GM19023 (cell line): ENCODE results near the gene CLCN5.
"Not testable (repeated sequence)": the region's sequence is repeated elsewhere in the genome, so short reads cannot be mapped to it uniquely, and the experiment has no call there.

Experiments
- ATAC-seq: cut with Tn5 transposase; IDR thresholded peaks from one replicate; pipeline ENCODE4 v1.9.1; 2021; ENCODE audit warnings: mild to moderate bottlenecking, moderate library complexity; ENCODE audit not compliant: unreplicated experiment

CLCN5 gene

DNA sequence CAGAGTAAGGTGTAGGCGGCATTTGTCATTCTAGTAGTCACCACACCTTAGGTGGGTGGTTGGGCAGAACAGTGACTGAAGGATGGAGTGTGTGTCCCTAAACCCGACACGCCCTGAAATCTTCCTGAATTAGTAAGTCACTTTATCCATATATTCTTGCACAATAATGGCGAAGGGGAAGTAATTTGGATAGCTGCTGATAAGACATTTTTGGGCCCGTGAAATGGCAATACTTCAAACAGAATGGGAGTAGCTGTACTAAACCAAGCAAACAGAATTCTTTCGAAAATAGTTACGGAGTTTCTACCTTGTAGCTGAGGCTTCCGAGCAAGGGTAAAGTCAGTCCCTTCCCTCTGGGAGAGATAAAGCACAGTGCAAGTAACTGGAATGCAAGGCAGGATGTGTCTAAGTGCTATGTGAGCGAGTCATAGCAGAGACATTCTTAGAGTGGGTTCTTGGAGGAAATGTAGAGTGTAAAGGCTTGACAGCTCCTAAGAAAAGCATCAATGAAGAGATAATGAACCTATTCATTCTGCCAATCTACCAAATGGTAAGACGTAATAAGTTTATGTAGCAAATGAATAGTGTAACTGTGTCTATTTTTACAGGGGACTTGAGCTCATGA lies 72.8 kb downstream of the CLCN5 start:
- ATAC-seq: no peak

DNA sequence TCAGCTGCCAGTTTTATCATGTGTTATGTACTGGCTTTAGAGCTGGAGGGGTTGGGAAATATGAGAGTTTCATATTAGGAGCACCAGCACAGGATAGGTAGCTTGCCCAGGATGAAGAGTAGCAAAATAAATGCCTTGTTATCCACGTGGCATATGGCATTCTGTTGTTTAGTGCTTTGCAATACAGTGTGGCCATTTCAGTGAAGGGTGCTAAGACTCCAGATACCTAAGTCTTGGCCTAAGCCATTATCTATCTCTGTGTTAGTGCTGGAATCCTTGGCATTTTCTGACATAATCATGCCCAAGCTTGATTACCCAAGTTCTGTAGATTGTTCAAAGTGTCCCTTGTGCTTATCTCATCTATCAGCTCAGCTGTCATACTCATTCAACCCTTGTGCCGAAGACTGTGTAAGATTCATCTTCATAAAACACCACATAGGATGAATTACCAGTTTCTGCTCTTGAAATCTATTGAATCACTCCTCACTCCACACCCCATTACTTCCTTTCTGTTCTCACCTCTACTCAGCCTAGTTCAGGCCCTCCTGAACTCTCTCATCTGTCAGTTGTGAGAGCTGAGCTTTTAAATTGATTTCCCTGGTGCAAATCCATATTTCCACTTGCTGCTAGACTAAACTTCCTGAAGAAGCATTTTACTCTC lies 73.5 kb downstream of the CLCN5 start:
- ATAC-seq: no peak

DNA sequence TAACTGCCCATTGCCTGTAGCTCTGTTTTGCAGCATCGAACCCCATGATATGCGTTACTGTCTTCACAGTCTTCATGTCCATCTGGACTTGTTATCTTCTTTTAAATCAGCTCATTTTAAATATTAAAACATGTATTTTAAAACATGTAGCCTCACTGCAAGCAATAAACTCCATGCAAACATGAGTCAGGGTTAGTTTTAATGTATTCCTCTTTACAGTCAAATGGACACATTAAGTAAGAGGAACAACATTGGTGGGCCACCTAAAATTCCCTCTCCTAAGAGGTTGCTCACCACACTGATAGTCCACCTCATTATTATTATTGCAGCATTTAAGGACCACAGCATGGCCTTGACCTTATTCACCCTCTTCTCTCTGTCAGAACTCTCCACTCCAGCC lies 74.1 kb downstream of the CLCN5 start:
- ATAC-seq: no peak

DNA sequence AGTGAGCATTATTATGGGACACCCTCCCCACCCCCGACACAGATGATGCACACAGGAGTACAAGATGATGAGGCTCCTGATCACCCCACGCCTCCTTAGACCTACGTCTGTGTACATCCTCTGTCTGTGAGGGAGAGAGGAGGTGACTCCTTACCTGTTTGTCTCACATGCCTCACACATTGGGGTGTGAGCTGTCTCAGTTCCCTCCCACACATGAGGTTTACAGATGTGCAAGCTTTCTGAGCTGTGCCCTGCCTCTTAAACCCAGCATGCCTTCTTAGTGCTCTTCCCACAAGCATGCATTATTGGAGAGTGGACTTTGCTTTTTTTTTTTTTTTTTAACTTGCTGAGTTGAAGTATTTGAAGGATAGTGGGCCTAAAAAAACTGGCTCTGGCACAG lies 76.7 kb downstream of the CLCN5 start:
- no peak for ATAC-seq

DNA sequence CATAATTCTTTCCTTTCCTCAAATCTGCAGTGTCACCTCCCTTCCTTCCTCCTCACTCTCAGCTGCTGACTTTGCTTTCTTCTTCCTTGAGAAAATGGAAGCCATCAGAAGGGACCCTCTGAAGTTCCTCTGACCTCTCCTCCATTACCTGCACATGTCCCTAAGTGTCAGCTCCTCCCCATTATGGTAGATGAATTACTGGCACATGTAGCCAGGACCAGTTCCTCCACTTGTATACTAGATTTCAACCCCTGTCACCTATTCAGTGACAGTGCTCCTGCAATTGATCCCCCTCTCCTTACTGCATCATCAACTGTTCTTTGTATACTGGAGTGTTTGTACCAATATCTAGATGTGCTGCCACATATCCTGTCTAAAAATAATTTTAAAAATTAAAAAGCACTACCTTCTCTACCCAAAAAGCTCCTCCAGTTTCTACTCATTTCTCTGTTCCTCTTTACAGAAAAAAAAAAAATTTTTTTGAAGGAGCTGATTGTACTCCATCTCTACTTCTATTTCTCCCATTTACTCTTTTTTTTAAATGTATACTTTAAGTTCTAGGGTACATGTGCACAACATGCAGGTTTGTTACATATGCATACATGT lies 78.6 kb downstream of the CLCN5 start:
- ATAC-seq: no peak

DNA sequence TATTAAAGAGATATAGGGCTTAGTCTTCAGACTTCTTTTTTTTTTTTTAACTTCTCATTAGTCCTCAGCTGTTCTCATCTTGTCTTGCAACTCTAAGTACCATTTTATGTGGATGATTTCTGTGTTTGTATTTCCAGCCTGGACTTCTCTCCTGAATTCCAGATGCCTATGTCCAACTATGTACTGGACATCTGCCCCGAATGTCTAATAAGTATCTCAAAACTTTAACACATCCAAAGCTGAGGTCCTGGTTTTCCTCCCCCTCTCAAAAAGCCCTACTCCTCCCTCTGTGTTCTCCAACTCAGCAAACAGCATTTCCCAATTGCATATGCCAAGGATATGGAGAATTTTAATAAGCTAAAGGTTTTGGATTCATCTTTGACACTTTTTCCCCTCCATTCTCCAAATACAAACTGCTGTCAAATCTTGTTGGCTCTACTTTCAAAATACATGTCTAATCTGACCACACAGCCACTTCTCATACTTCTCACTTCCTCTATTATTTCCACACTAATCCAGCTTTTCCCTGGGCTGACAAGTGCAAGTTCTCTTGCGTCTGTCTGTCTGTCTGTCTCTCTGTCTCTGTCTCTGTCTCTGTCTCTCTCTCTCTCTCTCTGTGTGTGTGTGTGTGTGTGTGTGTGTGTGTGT lies 79.8 kb downstream of the CLCN5 start:
- ATAC-seq: peak; percentile 51

DNA sequence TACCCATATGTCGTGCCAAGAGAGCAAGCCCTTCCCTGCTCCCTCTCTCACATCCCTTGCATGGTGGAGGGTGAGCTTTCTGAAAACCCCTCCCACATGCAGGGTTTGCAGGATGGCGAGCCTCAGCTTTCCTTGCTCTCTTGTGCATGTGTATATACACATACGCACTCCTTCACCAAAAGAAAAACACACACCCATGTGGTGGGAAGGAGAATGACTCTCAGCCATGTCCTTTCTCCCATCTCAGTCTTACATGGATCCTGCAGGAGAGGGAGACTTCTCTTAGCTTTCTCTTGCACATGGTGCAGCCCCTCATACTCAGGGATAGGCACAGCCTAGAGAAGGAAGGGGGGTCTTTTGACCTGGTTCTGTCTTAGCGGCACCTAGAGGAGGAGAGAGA lies 81.1 kb downstream of the CLCN5 start:
- ATAC-seq: no peak

DNA sequence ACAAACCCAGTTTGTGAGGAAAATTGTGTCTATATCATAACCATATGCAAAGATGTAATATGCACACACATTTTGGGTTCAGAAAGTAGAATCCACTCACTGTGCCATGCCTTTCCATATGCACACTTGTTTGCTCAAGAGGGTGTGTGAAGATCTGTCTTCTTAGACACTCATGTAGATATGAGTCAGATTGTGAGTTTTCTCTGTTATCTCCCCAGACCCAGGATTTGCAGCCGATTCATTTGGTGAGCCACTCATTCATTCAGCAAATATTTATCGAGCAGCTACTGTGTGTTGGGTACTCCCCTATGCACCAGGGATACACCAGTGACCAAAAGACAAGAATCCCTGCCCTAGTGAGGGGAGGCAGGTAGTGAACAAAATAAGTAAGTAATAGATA lies 81.5 kb downstream of the CLCN5 start:
- no peak for ATAC-seq

DNA sequence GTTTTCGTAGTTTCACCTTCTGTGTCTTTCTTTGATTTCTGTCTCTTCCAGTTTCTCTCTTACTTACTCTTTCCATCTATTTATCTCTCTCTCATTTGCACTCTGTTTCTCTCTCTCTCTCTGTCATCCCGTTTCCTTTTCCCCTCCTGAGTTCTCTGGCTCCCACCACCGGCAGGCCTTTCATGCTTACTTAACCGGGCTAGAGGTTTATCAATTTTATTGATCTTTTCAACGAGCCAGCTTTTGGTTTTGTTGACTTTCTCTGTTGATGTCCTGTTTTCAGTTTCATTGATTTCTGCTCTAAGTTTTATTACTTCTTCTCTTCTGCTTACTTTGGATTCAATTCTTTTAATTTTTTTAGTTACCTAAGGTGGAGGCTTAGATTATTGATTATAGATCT lies 103.2 kb downstream of the CLCN5 start:
- not testable (repeated sequence) for ATAC-seq

DNA sequence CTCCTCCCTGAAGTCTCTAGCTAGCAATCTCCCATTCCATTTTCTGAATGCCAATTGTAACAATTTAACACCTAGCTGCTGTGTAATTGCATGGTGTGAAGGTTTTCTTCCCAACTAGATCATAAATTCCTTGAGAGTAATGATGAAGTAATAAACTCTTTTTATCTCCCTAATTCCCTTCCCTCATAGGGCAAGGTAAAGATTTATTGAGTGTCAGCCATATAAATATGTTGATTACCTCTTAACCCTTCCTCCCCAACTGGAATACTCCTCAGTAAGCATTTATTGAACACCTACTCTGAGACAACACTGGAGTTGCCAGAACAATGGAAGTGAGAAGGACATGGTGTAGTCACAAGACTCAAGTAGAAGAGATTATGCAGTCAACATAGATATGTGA lies 112.7 kb downstream of the CLCN5 start:
- ATAC-seq: no peak

DNA sequence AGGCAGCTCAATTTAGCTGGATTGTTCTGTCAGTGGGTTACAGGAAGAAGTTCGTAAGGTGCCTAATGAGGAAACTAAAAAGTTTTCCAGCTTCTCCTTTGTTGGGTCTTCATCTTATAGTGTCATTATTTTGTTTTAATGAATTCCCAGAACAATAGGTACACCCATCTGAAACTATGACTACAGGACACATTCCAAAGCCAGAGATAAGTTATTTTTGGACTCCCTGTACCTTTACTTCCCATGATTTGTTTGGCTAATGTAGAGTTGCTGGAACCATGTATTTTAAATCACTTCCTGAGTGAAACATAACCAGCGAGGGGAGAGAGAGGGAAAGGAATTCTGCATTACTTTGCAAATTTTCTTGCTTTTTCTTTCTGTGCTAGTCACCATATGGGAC lies 114.0 kb downstream of the CLCN5 start:
- no peak for ATAC-seq

DNA sequence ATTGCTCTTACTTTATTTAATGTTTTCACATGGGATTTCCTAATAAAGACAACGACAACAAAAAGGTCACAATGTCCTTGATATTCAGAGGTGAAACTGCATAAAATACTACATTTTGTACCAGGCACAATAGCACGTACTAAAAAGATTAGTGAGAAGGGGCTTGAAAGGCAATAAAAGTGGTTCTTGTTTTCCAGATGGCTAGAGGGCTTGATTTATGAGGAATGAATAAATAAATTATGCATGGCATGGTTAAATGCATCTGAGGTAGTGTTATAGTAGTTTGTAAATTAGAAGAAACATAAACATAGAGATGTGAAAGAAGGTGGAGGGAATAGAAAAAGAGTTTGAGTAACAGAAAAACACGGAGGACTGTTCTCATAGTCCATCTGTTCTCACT lies 123.4 kb downstream of the CLCN5 start:
- ATAC-seq: no peak

DNA sequence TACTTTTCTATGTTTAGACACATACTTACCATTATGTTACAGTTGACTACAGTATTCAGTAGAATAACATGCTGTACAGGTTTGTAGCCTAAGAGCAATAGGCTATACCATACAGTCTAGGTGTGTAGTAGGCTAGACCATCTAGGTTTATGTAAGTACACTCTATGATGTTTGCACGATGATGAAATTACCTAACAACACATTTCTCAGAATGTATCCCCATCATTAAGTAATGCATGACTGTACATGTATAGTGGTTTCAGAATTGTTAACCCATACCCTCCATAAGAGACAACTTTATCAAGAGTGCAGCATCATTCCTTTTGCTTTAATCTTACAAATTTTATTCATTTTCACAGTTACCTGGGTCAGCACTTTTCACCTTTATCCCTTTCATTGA lies 126.8 kb downstream of the CLCN5 start:
- no peak for ATAC-seq

DNA sequence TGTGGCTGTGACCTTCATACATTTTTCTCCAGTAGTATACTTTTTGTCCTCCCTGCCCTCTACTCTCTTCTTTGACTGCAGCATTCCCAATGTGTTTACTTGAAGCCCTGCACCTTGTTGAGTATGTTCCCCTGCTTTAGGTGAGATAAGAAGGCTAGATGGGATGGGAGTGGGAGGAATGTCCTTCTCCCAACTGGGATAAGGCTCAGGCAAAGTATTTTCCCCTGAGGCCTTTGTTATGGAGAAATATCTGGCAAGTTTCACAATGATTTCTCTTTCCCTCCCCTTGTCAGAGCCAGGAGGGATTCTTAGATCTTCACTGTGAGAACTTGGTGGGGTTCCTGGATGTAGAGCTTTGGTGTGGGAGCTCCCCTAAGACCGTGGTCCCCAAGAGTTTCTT lies 131.8 kb downstream of the CLCN5 start:
- no peak for ATAC-seq

DNA sequence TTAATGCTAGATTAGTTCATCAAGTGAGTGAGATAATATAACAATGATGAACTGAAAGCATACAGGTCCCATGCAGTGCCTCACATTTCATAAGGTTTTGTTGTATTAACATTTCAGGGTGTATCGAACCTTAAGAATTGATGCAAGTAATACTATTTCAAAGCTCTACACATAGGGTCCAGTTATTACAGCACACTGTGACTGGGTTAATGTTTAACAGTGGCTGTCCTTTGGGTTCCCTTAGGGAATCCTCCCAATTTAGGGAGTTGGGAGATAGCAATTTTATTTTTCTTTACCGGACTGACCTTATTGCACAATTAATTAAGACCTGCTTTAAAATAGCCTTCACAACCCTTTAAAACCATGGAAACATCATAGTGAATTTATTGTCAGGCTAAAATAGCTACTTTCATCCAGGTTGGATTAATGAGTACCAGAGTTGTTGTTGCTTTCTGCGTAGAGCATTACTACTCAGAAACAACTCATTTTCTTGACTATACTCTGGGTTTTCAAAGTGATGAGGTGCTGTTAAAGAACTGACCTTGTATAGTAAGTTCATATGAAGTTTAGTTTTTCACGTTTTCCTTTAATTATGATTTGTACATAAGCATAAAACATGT lies 144.0 kb downstream of the CLCN5 start:
- no peak for ATAC-seq

DNA sequence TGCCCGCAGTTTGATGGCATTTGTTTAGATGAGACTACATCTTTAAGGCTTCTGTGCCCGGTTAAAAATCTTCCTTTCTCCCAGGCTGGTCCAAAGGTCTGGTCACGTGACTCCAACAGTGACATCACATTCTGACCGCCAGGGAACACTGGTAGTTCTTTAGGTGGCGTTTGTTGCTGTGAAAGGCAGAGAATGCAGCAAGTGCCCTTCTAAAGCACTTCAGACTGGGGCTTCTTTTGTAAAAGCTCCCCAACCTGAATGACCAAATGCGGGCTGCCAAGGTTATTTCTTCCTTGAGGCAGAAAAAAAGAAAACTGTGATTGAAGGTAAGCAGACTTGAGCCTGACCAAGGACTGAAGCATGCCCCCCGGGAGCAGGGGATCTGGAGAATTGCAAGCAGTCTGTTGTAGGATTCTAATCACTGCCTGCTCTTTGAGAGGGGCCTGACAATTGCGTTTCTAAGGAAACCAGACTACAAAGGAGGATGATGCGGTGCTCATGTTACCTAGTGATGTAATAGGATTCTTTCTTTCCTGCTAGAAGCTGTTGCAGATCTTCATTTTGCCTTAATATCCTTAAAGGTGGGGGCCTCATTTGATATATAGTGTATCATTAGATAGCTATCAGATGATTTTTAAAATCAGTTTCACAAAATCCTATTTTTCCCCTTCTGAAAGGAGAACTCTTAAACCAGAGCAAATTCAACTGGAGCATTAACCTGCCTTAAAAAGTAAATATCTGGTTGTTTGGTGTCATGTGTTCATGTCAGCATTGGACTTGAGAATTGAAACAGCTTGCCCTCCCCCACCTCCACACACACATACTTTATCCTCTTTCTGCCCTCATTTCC lies 145.3 kb downstream of the CLCN5 start:
- no peak for ATAC-seq

DNA sequence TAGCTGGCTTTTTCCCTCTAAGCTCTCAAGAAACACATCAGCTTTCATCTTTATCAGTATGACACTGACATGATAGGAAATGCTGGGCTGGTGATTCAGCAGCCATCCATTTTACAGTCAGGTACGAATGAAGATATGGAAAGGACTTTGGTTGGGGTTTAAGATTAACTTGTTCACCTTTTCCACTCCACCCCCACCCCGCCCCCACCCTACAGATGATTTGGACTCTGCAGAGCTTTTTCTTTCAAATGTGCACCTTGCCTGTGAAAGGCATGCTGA lies 145.8 kb downstream of the CLCN5 start:
- ATAC-seq: no peak

DNA sequence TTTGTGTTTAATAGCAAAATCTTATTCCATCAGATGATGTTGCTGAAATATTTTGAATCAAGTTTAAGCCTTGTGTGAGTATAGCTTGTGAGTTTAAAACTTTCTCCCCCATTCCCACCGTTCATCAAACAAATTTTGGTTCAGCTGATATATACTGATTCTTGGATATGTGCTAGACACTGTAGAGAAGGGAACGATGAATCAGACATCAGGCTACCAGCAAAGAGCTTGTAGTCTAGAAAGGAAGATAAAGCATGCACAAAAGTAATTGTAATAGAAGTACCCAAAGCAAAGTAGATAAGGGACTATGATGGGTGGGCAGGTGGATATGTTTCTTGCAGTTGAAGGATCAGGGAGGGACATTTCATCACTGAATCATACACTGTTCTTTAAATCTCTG lies 146.5 kb downstream of the CLCN5 start:
- ATAC-seq: no peak

DNA sequence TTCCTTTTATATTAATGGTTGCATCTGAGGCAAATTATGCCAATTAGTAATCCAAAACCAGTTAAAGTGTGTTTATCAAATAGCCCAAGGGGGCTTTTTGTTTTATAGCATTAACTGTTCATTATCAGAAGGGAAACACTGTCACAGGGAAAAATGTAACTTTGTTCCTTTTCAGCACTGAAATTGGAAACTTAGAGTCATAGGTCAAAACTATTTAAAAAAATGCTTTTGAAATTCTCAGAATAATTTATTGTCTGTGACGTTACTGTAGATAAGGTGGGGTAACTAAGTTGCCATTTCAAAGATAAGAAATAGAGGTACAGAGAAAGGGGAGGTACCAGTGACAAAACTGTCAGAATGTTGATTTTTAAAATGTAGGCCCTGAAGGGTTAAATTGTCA lies 149.1 kb downstream of the CLCN5 start:
- no peak for ATAC-seq

DNA sequence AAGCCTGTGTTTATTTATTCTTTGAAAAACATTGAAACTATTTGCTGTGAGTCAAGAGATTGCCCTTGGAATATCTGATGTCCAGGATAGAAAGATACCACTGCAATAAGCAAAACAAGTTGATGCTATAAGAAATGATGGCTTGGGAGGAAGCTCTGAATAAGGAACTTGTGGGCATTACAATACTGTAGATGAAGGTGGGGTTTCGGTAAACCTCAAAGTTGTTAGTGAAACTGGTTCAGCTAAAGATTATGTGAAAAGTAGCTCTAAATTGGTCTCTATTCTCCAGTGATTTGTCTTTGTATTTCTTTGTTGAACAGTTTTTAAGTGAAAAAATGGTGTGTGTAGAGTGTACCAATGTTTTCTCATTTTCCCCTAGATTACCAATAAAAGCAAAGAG lies 149.7 kb downstream of the CLCN5 start:
- no peak for ATAC-seq

DNA sequence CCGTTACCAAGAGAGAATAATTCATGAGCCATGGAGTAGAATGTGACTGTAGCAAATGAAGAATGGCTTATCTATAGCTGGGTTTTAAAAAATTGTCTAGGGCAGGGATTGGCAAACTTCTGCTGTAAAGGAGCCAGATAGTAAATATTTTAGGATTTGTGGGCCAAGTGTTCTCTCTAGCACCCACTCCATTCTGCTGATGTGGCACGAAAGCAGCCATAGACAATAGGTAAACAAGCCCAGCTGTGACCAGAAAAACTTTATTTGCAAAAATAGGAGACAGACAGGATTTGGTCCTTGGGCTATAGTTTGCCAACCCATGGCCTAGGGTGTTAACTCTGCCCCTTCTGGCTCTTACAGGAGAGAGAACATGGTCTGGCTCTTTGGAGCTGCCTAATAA lies 151.2 kb downstream of the CLCN5 start:
- ATAC-seq: no peak
